Left ventricle myocardium inferior (tissue), 1 donor: ENCODE measurements around the gene ITM2C. TPM values are rescaled to one million over a fixed set of nuclear protein-coding genes. Genes with fewer than 3 reads are reported as not detected.

Experiments
- DNase-seq: peaks from one replicate; pipeline ENCODE4 v3.0.0-alpha.2; 2020
- H3K27ac ChIP-seq: fragments of 200-600 bp; replicated peaks from 2 replicates; pipeline ENCODE4 v1.8.0; 2021
- H3K27me3 ChIP-seq: fragments of 200-600 bp; 2 replicates; pipeline ENCODE4 v1.8.0; 2021; ENCODE audit warnings: low read depth
- H3K36me3 ChIP-seq: fragments of 200-600 bp; 2 replicates; pipeline ENCODE4 v1.8.0; 2021
- H3K4me1 ChIP-seq: fragments of 200-600 bp; 2 replicates; pipeline ENCODE4 v1.8.0; 2021
- H3K4me3 ChIP-seq: fragments of 200-600 bp; 2 replicates; pipeline ENCODE4 v1.8.0; 2021; ENCODE audit warnings: mild to moderate bottlenecking, moderate library complexity
- H3K9me3 ChIP-seq: fragments of 200-600 bp; replicated peaks from 2 replicates; pipeline ENCODE4 v1.8.0; 2021
- CTCF ChIP-seq: fragments of 200-600 bp; IDR thresholded peaks from 2 replicates; pipeline ENCODE4 v1.8.0; 2021; ENCODE audit warnings: antibody characterized with exemption, mild to moderate bottlenecking, borderline replicate concordance
- intact Hi-C: fragments of 100-400 bp; cut with micrococcal nuclease; formaldehyde crosslinking; loops from one replicate; pipeline ENCODE4 v1.11.0; 2022
- total RNA-seq: library from RNA; stranded (reverse); fragmentation: NEBNext Ultra II Directional; extraction: Animal tissue kit (Norgen Biotek cat#: 25700); gene quantifications from one replicate; pipeline ENCODE4 v1.2.1, GENCODE V29; 2021
- donor health status: DM: no; HTN: yes; CAD: no; lungs with severe emphysema.

Gene ITM2C
- total RNA-seq, 1 donor from 2014 or later, result 25.5 TPM

- no peaks in the 10 kb centered on the region for H3K36me3 ChIP-seq
- intact Hi-C loops, result no loop called here
- H3K27me3 ChIP-seq, result peaks cover 8% of the 10 kb centered on the region
- no peak for TF ChIP-seq CTCF
- H3K27ac ChIP-seq, result no peak overlapping the region
- no peak for DNase-seq
- peaks cover 5% of the 10 kb centered on the region for H3K9me3 ChIP-seq
- no peak overlapping the region for H3K4me3 ChIP-seq
- H3K4me1 ChIP-seq, result peaks cover 5% of the 10 kb centered on the region
Measured at GRCh38 chr2:230890646-230891045, 25.9 kb downstream of the ITM2C start.

DNA sequence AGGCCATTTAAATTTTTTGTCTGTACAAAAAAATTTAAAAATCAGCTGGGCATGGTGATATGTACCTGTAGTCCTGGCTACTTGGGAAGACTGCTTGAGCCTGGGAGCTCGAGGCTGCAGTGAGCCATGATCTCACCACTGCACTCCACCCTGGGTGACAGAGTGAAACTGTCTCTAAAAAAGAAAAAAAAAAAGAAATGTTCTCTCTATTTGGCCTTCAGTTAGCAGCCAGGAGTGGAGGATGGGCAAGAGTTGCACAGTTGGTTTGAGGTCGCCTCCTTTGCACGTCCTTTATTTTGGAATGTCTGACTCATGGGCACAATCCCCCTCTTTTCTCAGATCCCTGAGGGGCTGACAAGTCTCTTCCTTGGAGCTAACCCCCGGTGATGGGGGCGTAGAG, 26.3 kb downstream of the ITM2C start:
- H3K27ac ChIP-seq, result no peak overlapping the region
- no peak for DNase-seq
- intact Hi-C loops, result no loop called here

GRCh38 chr2:230891509-230891908, 26.8 kb downstream of the ITM2C start:
- no peaks in the 10 kb centered on the region for H3K4me1 ChIP-seq
- no peak for TF ChIP-seq CTCF
- peaks cover 5% of the 10 kb centered on the region for H3K9me3 ChIP-seq
- intact Hi-C loops, result no loop called here
- no peaks in the 10 kb centered on the region for H3K36me3 ChIP-seq
- peaks cover 16% of the 10 kb centered on the region for H3K27me3 ChIP-seq
- H3K27ac ChIP-seq, result no peak overlapping the region
- no peak overlapping the region for H3K4me3 ChIP-seq
- DNase-seq, result no peak

More for the DNA sequence above, 26.3 kb downstream of the ITM2C start:
- H3K36me3 ChIP-seq, result no peaks in the 10 kb centered on the region
- no peak for TF ChIP-seq CTCF
- H3K9me3 ChIP-seq, result peaks cover 5% of the 10 kb centered on the region
- H3K4me3 ChIP-seq, result no peak overlapping the region
- H3K4me1 ChIP-seq, result peaks cover under 1% of the 10 kb centered on the region
- peaks cover 13% of the 10 kb centered on the region for H3K27me3 ChIP-seq

GRCh38 chr2:230893338-230893737, 28.6 kb downstream of the ITM2C start:
- H3K36me3 ChIP-seq, result no peaks in the 10 kb centered on the region
- peaks cover 5% of the 10 kb centered on the region for H3K9me3 ChIP-seq
- H3K4me3 ChIP-seq, result no peak overlapping the region
- intact Hi-C loops, result no loop called here
- peaks cover 16% of the 10 kb centered on the region for H3K27me3 ChIP-seq
- H3K4me1 ChIP-seq, result no peaks in the 10 kb centered on the region
- TF ChIP-seq CTCF, result no peak
- no peak for DNase-seq
- no peak overlapping the region for H3K27ac ChIP-seq

GRCh38 chr2:230893841-230894781, 29.4 kb downstream of the ITM2C start:
- no peak for TF ChIP-seq CTCF

More at GRCh38 chr2:230893841-230894781, 29.4 kb downstream of the ITM2C start:
- H3K27ac ChIP-seq, result no peak overlapping the region
- H3K9me3 ChIP-seq, result peaks cover 5% of the 10 kb centered on the region
- no peak overlapping the region for H3K4me3 ChIP-seq
- intact Hi-C loops, result no loop called here
- peaks cover 16% of the 10 kb centered on the region for H3K27me3 ChIP-seq
- no peaks in the 10 kb centered on the region for H3K36me3 ChIP-seq
- no peak for DNase-seq
- no peaks in the 10 kb centered on the region for H3K4me1 ChIP-seq
